K562 (cell line): Measurements from ENCODE around the gene BTRC. TPM values are rescaled to one million over a fixed set of nuclear protein-coding genes. Genes with fewer than 3 reads are reported as not detected.

ENCODE experiments used
- ADNP ChIP-seq: fragments of 200-800 bp; sonication (Bioruptor generic); IDR thresholded peaks from 2 replicates; pipeline ENCODE4 v1.6.1; 2016; ENCODE audit warnings: missing genetic modification characterization, missing compliant biosample characterization
- CAMTA2 ChIP-seq: fragments of 250-450 bp; sonication (Bioruptor Pico); conservative IDR thresholded peaks from 2 replicates; pipeline ENCODE4 v1.5.1; 2022
- IRF1 ChIP-seq: sonication (generic); formaldehyde crosslinking; IDR thresholded peaks from 2 replicates; pipeline ENCODE4 v1.8.0; 2022; ENCODE audit warnings: missing genetic modification reagents, mild to moderate bottlenecking, borderline replicate concordance
- MEF2A ChIP-seq: IDR thresholded peaks from 2 replicates; pipeline ENCODE4 v1.6.1; 2011; ENCODE audit warnings: low read depth, mild to moderate bottlenecking, low read length, moderate library complexity; ENCODE audit not compliant: control insufficient read depth
- MTF1 ChIP-seq: fragments of 250-450 bp; sonication (Bioruptor Pico); IDR thresholded peaks from 2 replicates; pipeline ENCODE4 v1.9.0; 2021; ENCODE audit warnings: moderate library complexity, mild to moderate bottlenecking, inconsistent platforms, borderline replicate concordance
- PHF8 ChIP-seq: fragments of 200-600 bp; sonication (generic); IDR thresholded peaks from 2 replicates; pipeline ENCODE4 v1.6.1; 2012; ENCODE audit warnings: mixed run types, mild to moderate bottlenecking, inconsistent platforms, low read length, moderate library complexity, borderline replicate concordance
- ZNF124 ChIP-seq: sonication (generic); formaldehyde crosslinking; IDR thresholded peaks from 2 replicates; pipeline ENCODE4 v1.8.1; 2022; ENCODE audit warnings: missing genetic modification reagents
- ZNF584 ChIP-seq: fragments of 200-800 bp; sonication (Bioruptor generic); IDR thresholded peaks from 2 replicates; pipeline ENCODE4 v1.6.1; 2016; ENCODE audit warnings: low read depth, mild to moderate bottlenecking, missing genetic modification characterization, missing compliant biosample characterization
- ZNF655 ChIP-seq: fragments of 250-450 bp; sonication (Bioruptor Pico); IDR thresholded peaks from 2 replicates; pipeline ENCODE4 v1.5.0; 2021
- polyA plus RNA-seq, 8 experiments: library from polyadenylated mRNA; depleted of rRNA in 4 of 8; stranded (reverse) in 5 of 8; unstranded in 3 of 8; fragments of >200 nt; fragmentation: Nextera tagmentation in 2 of 8; fragmentation: Illumina TruSeq in 1 of 8; extraction: Ambion mirVana in 2 of 8; extraction: Trizol in 1 of 8; gene quantifications; 2 replicates each; pipeline versions ENCODE4 v1.2.1 to v1.2.3, GENCODE V29; 2011 to 2014; ENCODE audit warnings: inconsistent platforms in 1 of 8, missing spikeins in 1 of 8
- total RNA-seq, 7 experiments: library from RNA; depleted of rRNA in 6 of 7; stranded (reverse); fragments of >200 nt in 6 of 7; fragmentation: Illumina TruSeq in 2 of 7; extraction: Trizol in 2 of 7; gene quantifications; 2 replicates each; pipeline versions ENCODE4 v1.2.1 to v1.2.3, GENCODE V29; 2011 to 2021; ENCODE audit warnings: low replicate concordance in 1 of 7
- TF ChIP-seq, protein P1 (sequence below): fragments of 200-800 bp; sonication (Bioruptor generic); IDR thresholded peaks from 2 replicates; pipeline ENCODE4 v1.6.1; 2017; ENCODE audit warnings: missing genetic modification characterization, missing compliant biosample characterization
- TF ChIP-seq, protein P2 (sequence below), 2 experiments: IDR thresholded peaks; 2 replicates each; pipeline ENCODE4 v1.6.1; 2011; ENCODE audit warnings: borderline replicate concordance in 1 of 2, control low read depth in 1 of 2, low read depth in 1 of 2, low read length in 1 of 2, mild to moderate bottlenecking in 1 of 2, mixed read lengths in 1 of 2, moderate library complexity in 1 of 2; ENCODE audit not compliant: insufficient read depth in 1 of 2, insufficient read length in 1 of 2, poor library complexity in 1 of 2, severe bottlenecking in 1 of 2; ENCODE audit errors: extremely low read depth in 1 of 2

The BTRC gene
- total and polyA plus RNA-seq, 9 of the 15 experiments (the other 6 are each of a cell fraction or from before 2014, with no cell fraction given), result 1.6 to 15.4 (median 7.0) TPM

DNA sequence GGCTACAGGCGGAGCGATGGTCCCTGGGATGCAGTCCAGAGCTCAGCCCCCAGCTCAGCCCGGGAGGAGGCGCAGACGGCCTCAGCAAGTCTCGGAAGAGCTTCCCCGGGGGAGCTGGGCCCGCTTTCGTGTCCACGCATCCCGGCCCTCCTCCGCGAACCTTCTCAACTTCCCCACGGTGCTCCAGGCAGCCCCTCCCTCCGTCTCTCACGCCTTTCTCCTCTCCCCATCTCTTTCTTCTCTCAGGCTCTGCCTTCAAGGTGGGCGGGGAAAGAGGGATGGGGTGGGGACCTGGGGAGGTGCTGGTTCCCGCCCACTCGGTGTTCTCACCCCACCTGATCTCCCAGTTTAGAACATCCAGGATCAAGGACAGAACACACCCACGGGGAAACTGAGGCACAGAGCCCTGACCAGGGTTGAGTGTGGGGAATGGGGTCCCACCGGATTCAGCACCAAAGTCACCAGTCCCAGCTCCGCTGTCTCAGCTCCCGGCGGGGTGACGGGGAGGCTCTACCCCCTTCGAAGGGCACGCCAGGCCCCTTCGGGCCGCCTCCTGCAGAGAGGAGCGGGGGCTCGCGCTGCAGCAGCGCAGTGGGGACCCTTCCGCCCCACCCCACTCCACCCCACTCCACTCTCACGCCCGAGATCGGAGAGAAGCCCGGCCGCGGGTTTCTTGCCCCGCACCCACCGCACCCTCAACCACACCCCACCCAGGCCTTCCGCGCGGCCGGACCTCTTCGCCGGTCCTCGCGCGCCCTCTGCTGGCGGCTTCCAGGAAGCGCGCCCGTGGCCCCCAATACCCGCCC is 215.9 kb downstream of the BTRC start (continued):
- TF ChIP-seq CAMTA2 (CRISPR knock-in tag) (no peak), ZNF584 (CRISPR knock-in tag) (no peak), MEF2A (no peak), ZNF655 (CRISPR knock-in tag) (no peak), PHF8 (peak; percentile 34; the same call in 1 of the 2 replicates), ADNP (tag) (no peak), ZNF124 (CRISPR knock-in tag) (no peak), MTF1 (no peak), IRF1 (no peak)
- TF ChIP-seq, protein P1, sequence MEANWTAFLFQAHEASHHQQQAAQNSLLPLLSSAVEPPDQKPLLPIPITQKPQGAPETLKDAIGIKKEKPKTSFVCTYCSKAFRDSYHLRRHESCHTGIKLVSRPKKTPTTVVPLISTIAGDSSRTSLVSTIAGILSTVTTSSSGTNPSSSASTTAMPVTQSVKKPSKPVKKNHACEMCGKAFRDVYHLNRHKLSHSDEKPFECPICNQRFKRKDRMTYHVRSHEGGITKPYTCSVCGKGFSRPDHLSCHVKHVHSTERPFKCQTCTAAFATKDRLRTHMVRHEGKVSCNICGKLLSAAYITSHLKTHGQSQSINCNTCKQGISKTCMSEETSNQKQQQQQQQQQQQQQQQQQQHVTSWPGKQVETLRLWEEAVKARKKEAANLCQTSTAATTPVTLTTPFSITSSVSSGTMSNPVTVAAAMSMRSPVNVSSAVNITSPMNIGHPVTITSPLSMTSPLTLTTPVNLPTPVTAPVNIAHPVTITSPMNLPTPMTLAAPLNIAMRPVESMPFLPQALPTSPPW, result peak; percentile 73
- TF ChIP-seq, protein P2, sequence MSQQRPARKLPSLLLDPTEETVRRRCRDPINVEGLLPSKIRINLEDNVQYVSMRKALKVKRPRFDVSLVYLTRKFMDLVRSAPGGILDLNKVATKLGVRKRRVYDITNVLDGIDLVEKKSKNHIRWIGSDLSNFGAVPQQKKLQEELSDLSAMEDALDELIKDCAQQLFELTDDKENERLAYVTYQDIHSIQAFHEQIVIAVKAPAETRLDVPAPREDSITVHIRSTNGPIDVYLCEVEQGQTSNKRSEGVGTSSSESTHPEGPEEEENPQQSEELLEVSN (IDR thresholded peaks at IDR 0.05; ENCODE audit: borderline replicate concordance in 1 of 2, extremely low read depth in 1 of 2, insufficient read depth in 1 of 2, insufficient read length in 1 of 2, low read depth in 1 of 2, low read length in 1 of 2, poor library complexity in 1 of 2, severe bottlenecking in 1 of 2), result peak in 1 of 2 experiments; percentile 12
